Mucosa of stomach (tissue), 1 donor: ENCODE measurements around the gene RNF123.

Experiments used
- H3K27me3 ChIP-seq: one replicate; pipeline ENCODE4 v1.7.0; 2013; ENCODE audit warnings: mild to moderate bottlenecking, low read length; ENCODE audit not compliant: control insufficient read depth, insufficient read depth
- H3K36me3 ChIP-seq: one replicate; pipeline ENCODE4 v1.7.0; 2013; ENCODE audit warnings: low read length; ENCODE audit not compliant: control insufficient read depth, insufficient read depth
- H3K4me1 ChIP-seq: one replicate; pipeline ENCODE4 v1.7.0; 2013; ENCODE audit warnings: mild to moderate bottlenecking, low read length; ENCODE audit not compliant: control insufficient read depth, insufficient read depth
- H3K4me3 ChIP-seq: one replicate; pipeline ENCODE4 v1.7.0; 2013; ENCODE audit warnings: low read length
- H3K9ac ChIP-seq: one replicate; pipeline ENCODE4 v1.7.0; 2013; ENCODE audit warnings: mild to moderate bottlenecking, low read length, moderate library complexity
- H3K9me3 ChIP-seq: one replicate; pipeline ENCODE4 v1.7.0; 2013; ENCODE audit warnings: mild to moderate bottlenecking, low read length, moderate library complexity; ENCODE audit not compliant: control insufficient read depth
- donor health status: Pancreatic carcinoma.

Gene RNF123

GRCh38 chr3:49689046-49689907, at the start of gene RNF123, which contains the start of gene MST1:
Gene RNF123, plus strand, starts transcription at chr3:49689557. Its CDS starts 1,609 bp downstream, at chr3:49691166.
Gene MST1, minus strand, starts transcription at chr3:49689474. Its CDS starts 783 bp downstream, at chr3:49688691.
- peaks cover 4% of the 10 kb centered on the region for H3K27me3 ChIP-seq
- no peaks in the 10 kb centered on the region for H3K36me3 ChIP-seq
- H3K9me3 ChIP-seq, result no peaks in the 10 kb centered on the region
- H3K9ac ChIP-seq, result peak within 1 kb of the TSS; percentile 92
- H3K4me1 ChIP-seq, result peaks cover 20% of the 10 kb centered on the region
- peak within 1 kb of the TSS; percentile 93 for H3K4me3 ChIP-seq

GRCh38 chr3:49641292-49641691, 48.1 kb upstream of the RNF123 start:
- Histone ChIP-seq H3K36me3 (no peaks in the 10 kb centered on the region), H3K9ac (no peak overlapping the region), H3K4me1 (no peaks in the 10 kb centered on the region), H3K27me3 (no peaks in the 10 kb centered on the region), H3K9me3 (no peaks in the 10 kb centered on the region), H3K4me3 (no peak overlapping the region)

- Histone ChIP-seq H3K9ac (no peak overlapping the region), H3K4me1 (no peaks in the 10 kb centered on the region), H3K36me3 (no peaks in the 10 kb centered on the region), H3K9me3 (no peaks in the 10 kb centered on the region), H3K27me3 (no peaks in the 10 kb centered on the region), H3K4me3 (no peak overlapping the region)
These were observed 47.2 kb upstream of the RNF123 start for GRCh38 chr3:49641921-49642707.

- Histone ChIP-seq H3K27me3 (no peaks in the 10 kb centered on the region), H3K9ac (no peak overlapping the region), H3K36me3 (no peaks in the 10 kb centered on the region), H3K4me1 (no peaks in the 10 kb centered on the region), H3K4me3 (no peak overlapping the region), H3K9me3 (no peaks in the 10 kb centered on the region)
These were observed 46.6 kb upstream of the RNF123 start for GRCh38 chr3:49642708-49643145.

- Histone ChIP-seq H3K27me3 (no peaks in the 10 kb centered on the region), H3K9ac (no peak overlapping the region), H3K9me3 (no peaks in the 10 kb centered on the region), H3K4me3 (no peak overlapping the region), H3K36me3 (no peaks in the 10 kb centered on the region), H3K4me1 (no peaks in the 10 kb centered on the region)
These were observed 44.7 kb upstream of the RNF123 start for GRCh38 chr3:49644684-49645083.

GRCh38 chr3:49646236-49646635, 43.1 kb upstream of the RNF123 start:
- no peaks in the 10 kb centered on the region for H3K27me3 ChIP-seq
- no peak overlapping the region for H3K4me3 ChIP-seq
- no peaks in the 10 kb centered on the region for H3K4me1 ChIP-seq
- no peak overlapping the region for H3K9ac ChIP-seq
- no peaks in the 10 kb centered on the region for H3K9me3 ChIP-seq
- H3K36me3 ChIP-seq, result no peaks in the 10 kb centered on the region

GRCh38 chr3:49647741-49648140, 41.6 kb upstream of the RNF123 start:
- Histone ChIP-seq H3K9me3 (no peaks in the 10 kb centered on the region), H3K36me3 (no peaks in the 10 kb centered on the region), H3K9ac (no peak overlapping the region), H3K4me3 (no peak overlapping the region), H3K27me3 (no peaks in the 10 kb centered on the region), H3K4me1 (no peaks in the 10 kb centered on the region)

GRCh38 chr3:49648354-49649019, 40.9 kb upstream of the RNF123 start:
- Histone ChIP-seq H3K4me1 (no peaks in the 10 kb centered on the region), H3K9me3 (no peaks in the 10 kb centered on the region), H3K9ac (no peak overlapping the region), H3K36me3 (no peaks in the 10 kb centered on the region), H3K27me3 (no peaks in the 10 kb centered on the region), H3K4me3 (no peak overlapping the region)

GRCh38 chr3:49649576-49649975, 39.8 kb upstream of the RNF123 start:
- H3K4me1 ChIP-seq, result no peaks in the 10 kb centered on the region

GRCh38 chr3:49650177-49650576, 39.2 kb upstream of the RNF123 start:
- H3K9ac ChIP-seq, result no peak overlapping the region
- H3K27me3 ChIP-seq, result no peaks in the 10 kb centered on the region
- no peak overlapping the region for H3K4me3 ChIP-seq
- no peaks in the 10 kb centered on the region for H3K36me3 ChIP-seq
- H3K4me1 ChIP-seq, result no peaks in the 10 kb centered on the region
- no peaks in the 10 kb centered on the region for H3K9me3 ChIP-seq

More at GRCh38 chr3:49649576-49649975, 39.8 kb upstream of the RNF123 start:
- Histone ChIP-seq H3K4me3 (no peak overlapping the region), H3K9ac (no peak overlapping the region), H3K9me3 (no peaks in the 10 kb centered on the region), H3K27me3 (no peaks in the 10 kb centered on the region), H3K36me3 (no peaks in the 10 kb centered on the region)

- Histone ChIP-seq H3K9me3 (no peaks in the 10 kb centered on the region), H3K4me1 (no peaks in the 10 kb centered on the region), H3K36me3 (no peaks in the 10 kb centered on the region), H3K27me3 (no peaks in the 10 kb centered on the region), H3K9ac (no peak overlapping the region), H3K4me3 (no peak overlapping the region)
These were observed 38.7 kb upstream of the RNF123 start for GRCh38 chr3:49650637-49651036.
